Measurements from ENCODE around the gene RNU7-1.

Gene RNU7-1

DNA sequence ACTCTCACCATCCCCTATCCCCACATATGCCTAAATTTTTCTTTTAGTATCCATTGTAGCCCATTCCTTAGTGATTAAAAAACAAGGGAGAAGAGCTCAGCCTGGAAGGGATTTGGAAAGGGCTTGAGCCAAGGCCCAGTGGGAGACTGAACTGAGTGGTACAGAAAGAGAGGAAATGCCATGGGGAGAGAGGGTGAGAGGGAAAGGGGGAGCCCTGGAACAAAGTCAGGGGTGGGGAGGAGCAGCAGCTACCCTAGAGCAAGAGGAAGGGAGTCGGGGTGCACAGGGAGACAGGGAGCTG lies 18.4 kb upstream of the RNU7-1 start:
- no peak for TF ChIP-seq FOXP2 (optimal IDR thresholded peaks at IDR 0.05; ENCODE audit: borderline replicate concordance, extremely low read depth, extremely low read length, insufficient read depth)
- no peak for TF ChIP-seq SIN3A (IDR thresholded peaks at IDR 0.05; ENCODE audit: borderline replicate concordance, insufficient read depth, low read length)
- TF ChIP-seq TAF1 (IDR thresholded peaks at IDR 0.05; ENCODE audit: borderline replicate concordance, insufficient read depth, low read length) = no peak
- TF ChIP-seq POLR2AphosphoS5 (IDR thresholded peaks at IDR 0.05; ENCODE audit: low read depth, low read length) = no peak
- TF ChIP-seq REST (IDR thresholded peaks at IDR 0.05; ENCODE audit: insufficient read depth in 1 of 2, low read depth in 2 of 2, low read length in 2 of 2) = no peak

DNA sequence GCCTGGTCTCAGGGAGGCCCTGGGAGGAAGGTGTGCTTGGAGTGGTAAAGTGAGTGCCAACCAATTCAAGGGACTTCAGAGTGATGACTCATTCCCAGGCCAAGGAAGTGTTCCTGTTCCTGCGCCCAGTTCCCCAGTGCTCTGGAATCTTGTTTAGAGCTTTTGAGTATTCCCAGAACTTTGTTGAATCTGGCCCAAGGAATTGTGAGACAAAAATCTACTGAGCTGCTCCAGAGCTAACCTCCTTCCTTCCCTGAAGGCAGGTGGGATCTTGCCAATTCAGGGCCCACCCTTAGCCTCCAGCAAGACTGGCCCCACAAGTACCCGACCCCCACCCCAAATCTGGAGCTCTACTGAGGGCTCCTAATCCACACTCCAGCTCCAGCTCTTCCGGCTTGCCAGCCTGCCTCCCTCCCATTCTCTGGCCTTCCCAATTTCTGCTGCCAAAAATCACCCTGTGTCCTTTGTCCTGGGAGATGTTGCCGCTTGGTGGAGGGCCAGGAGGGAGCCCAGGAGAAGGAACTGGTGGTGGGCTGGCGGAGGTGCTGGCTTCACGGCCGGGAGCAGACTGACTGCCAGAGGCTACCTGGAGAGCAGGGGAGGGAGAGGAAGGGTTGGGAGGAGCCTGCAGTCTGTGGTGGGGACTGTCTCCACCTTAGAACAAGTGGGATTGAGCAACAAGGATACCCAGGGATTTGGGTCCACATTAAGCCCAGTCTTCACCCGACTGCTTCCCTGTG lies 17.9 kb upstream of the RNU7-1 start:
- no peak for TF ChIP-seq SIN3A (IDR thresholded peaks at IDR 0.05; ENCODE audit: borderline replicate concordance, insufficient read depth, low read length)
- TF ChIP-seq POLR2AphosphoS5 (IDR thresholded peaks at IDR 0.05; ENCODE audit: low read depth, low read length) = peak; percentile 60; the same call in 1 of the 2 replicates

DNA sequence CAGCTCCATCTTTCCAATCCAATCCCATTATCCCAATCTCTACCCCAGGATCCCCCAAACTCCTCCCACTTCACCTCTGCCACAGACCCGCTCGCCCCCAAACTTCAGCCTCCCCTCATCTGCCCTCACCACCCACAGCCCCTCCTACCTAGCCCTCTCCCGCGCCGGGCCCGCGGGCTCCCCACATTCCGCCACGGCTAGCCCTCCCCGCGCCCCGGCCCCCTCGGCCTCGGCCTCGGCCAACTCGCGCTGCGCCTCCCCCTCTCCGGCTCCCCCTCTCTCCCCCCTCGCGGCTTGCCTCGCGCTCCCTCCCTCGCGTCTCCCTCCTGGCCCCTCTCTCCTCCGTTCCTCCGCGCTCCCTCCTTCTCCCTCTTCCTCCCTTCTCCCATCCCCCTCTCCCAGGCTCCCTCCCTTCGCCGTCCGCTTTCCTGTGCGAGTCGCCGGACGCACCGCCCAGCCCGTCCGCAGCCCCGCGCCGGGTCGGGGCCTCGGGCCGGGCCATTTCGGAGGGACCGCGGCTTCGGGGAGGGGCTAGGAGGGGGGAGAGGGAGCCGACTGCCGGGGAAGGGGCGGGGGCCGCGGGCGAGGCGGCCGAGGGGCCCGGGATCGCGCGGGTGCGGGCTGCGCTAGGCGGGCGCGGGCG lies 16.1 kb upstream of the RNU7-1 start, which contains the start of gene ATN1:
Gene ATN1 (plus strand): TSS at position 581 of the 643 bp plus-strand sequence. CDS start 6,043 bp downstream, outside the sequence.
- TF ChIP-seq TAF1 (IDR thresholded peaks at IDR 0.05; ENCODE audit: borderline replicate concordance, insufficient read depth, low read length) (0 out of 2 replicates have a peak, but pooled peaks have one; percentile 57), REST (IDR thresholded peaks at IDR 0.05; ENCODE audit: insufficient read depth in 1 of 2, low read depth in 2 of 2, low read length in 2 of 2) (0 out of 4 replicates have a peak, but pooled peaks of 1 of the 2 experiments have one; percentile 25), SIN3A (IDR thresholded peaks at IDR 0.05; ENCODE audit: borderline replicate concordance, insufficient read depth, low read length) (no peak), FOXP2 (optimal IDR thresholded peaks at IDR 0.05; ENCODE audit: borderline replicate concordance, extremely low read depth, extremely low read length, insufficient read depth) (peak; percentile 78), POLR2AphosphoS5 (IDR thresholded peaks at IDR 0.05; ENCODE audit: low read depth, low read length) (peak; percentile 81)

GRCh38 chr12:6928022-6928702 lies 15.5 kb upstream of the RNU7-1 start:
- TF ChIP-seq SIN3A (IDR thresholded peaks at IDR 0.05; ENCODE audit: borderline replicate concordance, insufficient read depth, low read length) (no peak), POLR2AphosphoS5 (IDR thresholded peaks at IDR 0.05; ENCODE audit: low read depth, low read length) (no peak), FOXP2 (optimal IDR thresholded peaks at IDR 0.05; ENCODE audit: borderline replicate concordance, extremely low read depth, extremely low read length, insufficient read depth) (no peak), REST (IDR thresholded peaks at IDR 0.05; ENCODE audit: insufficient read depth in 1 of 2, low read depth in 2 of 2, low read length in 2 of 2) (no peak), TAF1 (IDR thresholded peaks at IDR 0.05; ENCODE audit: borderline replicate concordance, insufficient read depth, low read length) (no peak)

GRCh38 chr12:6928703-6929407 lies 14.8 kb upstream of the RNU7-1 start:
- TF ChIP-seq POLR2AphosphoS5 (IDR thresholded peaks at IDR 0.05; ENCODE audit: low read depth, low read length) = no peak
- TF ChIP-seq SIN3A (IDR thresholded peaks at IDR 0.05; ENCODE audit: borderline replicate concordance, insufficient read depth, low read length) = peak; percentile 58; the same call in 1 of the 2 replicates
- TF ChIP-seq FOXP2 (optimal IDR thresholded peaks at IDR 0.05; ENCODE audit: borderline replicate concordance, extremely low read depth, extremely low read length, insufficient read depth) = no peak
- no peak for TF ChIP-seq REST (IDR thresholded peaks at IDR 0.05; ENCODE audit: insufficient read depth in 1 of 2, low read depth in 2 of 2, low read length in 2 of 2)
- no peak for TF ChIP-seq TAF1 (IDR thresholded peaks at IDR 0.05; ENCODE audit: borderline replicate concordance, insufficient read depth, low read length)
